ENCODE measurements around the gene ACADVL. TPM values are rescaled to one million over a fixed set of nuclear protein-coding genes. Genes with fewer than 3 reads are reported as not detected.

The ACADVL gene
- total RNA-seq, 1 donor from 2014 or later: 693 TPM

DNA sequence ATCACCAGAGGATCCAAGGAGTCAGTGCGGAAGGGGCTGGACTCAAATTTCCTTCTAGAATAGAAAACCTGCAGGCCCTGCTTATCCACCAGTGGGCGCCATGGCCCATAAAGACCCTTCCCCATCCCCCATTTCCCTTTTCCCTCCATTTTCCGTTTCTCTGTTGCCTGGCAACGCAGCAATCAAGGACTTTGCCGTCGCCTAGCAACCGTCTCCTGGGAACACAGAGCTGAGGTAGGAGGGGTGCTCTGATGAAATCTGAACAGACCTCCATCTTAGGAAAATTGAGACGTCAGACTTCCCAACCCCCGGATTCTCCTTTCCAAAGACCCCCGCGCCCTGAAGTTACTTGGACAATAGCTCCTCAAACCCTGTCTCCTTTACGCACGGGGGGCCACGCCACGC, 5.8 kb upstream of the ACADVL start:
- H3K27ac Mint-ChIP-seq: peak overlapping the region; percentile 96
- TF ChIP-seq, protein P1, sequence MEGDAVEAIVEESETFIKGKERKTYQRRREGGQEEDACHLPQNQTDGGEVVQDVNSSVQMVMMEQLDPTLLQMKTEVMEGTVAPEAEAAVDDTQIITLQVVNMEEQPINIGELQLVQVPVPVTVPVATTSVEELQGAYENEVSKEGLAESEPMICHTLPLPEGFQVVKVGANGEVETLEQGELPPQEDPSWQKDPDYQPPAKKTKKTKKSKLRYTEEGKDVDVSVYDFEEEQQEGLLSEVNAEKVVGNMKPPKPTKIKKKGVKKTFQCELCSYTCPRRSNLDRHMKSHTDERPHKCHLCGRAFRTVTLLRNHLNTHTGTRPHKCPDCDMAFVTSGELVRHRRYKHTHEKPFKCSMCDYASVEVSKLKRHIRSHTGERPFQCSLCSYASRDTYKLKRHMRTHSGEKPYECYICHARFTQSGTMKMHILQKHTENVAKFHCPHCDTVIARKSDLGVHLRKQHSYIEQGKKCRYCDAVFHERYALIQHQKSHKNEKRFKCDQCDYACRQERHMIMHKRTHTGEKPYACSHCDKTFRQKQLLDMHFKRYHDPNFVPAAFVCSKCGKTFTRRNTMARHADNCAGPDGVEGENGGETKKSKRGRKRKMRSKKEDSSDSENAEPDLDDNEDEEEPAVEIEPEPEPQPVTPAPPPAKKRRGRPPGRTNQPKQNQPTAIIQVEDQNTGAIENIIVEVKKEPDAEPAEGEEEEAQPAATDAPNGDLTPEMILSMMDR (IDR thresholded peaks at IDR 0.05; ENCODE audit: unreplicated experiment): peak; percentile 76
- peak; percentile 76 for DNase-seq (ENCODE audit: low spot score, unreplicated experiment)
- peaks cover 38% of the 10 kb centered on the region for H3K4me1 Mint-ChIP-seq (ENCODE audit: low read depth)
- H3K36me3 Mint-ChIP-seq (ENCODE audit: insufficient read depth): no peaks in the 10 kb centered on the region
- no peaks in the 10 kb centered on the region for H3K27me3 Mint-ChIP-seq
- peak overlapping the region; percentile 78 for H3K4me3 Mint-ChIP-seq (ENCODE audit: low read depth)
- H3K9me3 Mint-ChIP-seq (ENCODE audit: low read depth): no peaks in the 10 kb centered on the region

DNA sequence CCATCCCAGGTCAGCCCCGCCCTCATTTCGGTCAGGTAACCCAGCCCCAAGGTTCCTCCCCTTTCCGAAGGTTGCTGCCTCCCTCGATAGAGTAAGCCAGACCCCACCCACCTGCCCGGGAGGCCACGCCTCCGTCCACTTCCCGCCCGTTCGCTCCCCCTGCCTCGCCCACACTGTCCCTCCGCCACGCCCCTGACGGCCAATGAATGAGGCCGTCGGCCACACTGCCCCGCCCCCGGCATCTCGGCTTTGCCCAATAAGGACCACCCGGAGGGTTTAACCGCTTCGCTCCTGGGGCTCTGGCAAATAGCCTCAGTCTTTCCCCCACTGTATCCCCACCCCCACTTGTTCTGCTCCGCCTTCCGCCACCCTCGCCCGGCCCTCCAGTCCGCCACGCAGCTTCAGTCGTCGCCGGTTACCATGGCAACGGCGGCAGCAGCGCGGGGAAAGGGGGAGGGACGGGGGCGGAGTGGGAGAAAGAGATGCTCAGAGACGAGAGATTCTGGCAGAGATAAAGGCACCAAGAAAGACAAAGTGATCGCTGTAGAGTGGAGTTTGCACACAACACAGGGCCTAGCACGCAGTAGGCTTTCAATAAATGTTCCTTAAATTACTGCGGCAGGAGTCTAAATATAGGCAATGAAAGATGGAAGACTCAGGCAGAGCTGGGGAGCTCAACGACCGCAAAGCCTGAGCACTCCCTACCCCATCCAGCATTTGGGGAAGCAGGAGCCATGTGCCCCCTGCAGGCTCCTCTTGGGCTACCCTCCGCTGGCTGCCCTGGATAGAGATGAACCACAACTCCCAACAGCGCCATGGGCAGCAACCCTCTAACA, 5.2 kb upstream of the ACADVL start:
- TF ChIP-seq, protein P1 (IDR thresholded peaks at IDR 0.05; ENCODE audit: unreplicated experiment): peak; percentile 74
- Mint-ChIP-seq H3K27ac (peak overlapping the region; percentile 96), H3K4me3 (ENCODE audit: low read depth) (peak overlapping the region; percentile 78), H3K9me3 (ENCODE audit: low read depth) (no peaks in the 10 kb centered on the region), H3K27me3 (no peaks in the 10 kb centered on the region), H3K36me3 (ENCODE audit: insufficient read depth) (no peaks in the 10 kb centered on the region), H3K4me1 (ENCODE audit: low read depth) (peaks cover 40% of the 10 kb centered on the region)
- DNase-seq (ENCODE audit: low spot score, unreplicated experiment): peak; percentile 99

DNA sequence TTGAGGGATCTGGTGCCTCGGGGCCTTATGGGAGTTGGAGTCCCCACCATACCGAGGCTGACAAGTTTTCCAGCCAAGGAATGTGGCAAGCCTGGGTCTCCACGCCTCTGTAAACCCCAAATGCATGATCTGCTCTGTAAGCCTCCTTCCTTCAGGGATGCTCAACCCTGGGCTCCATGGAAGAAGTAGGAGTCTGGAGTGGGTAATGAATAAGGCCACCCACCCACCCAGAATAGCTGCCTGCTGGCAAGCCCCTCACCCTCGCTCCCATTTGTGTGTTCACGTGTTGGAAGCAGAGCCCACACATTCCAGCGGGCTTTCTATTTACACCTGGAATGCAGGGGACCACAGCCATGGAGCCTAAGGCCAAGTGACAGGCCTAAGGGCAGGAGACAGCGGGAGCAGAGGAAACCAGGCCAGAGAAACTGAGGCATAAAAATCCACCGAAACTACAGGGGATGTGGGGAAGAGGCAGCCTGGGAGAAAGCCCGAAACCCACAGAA, 4.6 kb upstream of the ACADVL start:
- H3K36me3 Mint-ChIP-seq (ENCODE audit: insufficient read depth): no peaks in the 10 kb centered on the region
- TF ChIP-seq, protein P1 (IDR thresholded peaks at IDR 0.05; ENCODE audit: unreplicated experiment): no peak
- H3K9me3 Mint-ChIP-seq (ENCODE audit: low read depth): no peaks in the 10 kb centered on the region
- peak overlapping the region; percentile 96 for H3K27ac Mint-ChIP-seq
- peaks cover 39% of the 10 kb centered on the region for H3K4me1 Mint-ChIP-seq (ENCODE audit: low read depth)
- no peak for DNase-seq (ENCODE audit: low spot score, unreplicated experiment)
- peak overlapping the region; percentile 78 for H3K4me3 Mint-ChIP-seq (ENCODE audit: low read depth)
- H3K27me3 Mint-ChIP-seq: no peaks in the 10 kb centered on the region

DNA sequence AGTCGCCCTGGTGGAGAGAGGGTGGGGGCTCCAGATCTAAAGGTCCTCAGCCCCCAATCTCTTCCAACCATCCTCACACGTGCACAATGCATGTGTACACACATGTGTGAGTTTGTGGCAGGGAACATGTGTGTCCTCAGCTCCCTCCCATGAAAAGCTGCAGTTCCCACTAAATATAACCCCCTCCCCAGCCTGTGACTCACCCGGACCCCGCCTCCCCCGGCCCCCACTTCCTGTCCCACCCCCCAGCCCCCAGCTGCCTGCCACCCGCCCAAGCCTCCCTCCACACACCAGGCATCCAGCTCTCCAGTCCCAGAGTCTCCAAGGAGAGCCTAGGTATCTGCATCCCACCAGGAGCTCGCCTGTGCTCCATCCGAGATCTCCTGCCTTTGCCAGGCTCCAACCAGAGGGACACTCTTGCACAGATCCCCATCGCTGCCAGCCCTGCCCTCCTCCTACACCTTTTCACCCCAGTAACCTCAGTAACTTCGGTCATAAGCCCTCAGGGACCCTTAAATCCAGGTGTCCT, 4.0 kb upstream of the ACADVL start:
- TF ChIP-seq, protein P1 (IDR thresholded peaks at IDR 0.05; ENCODE audit: unreplicated experiment): no peak
- H3K27ac Mint-ChIP-seq: peak overlapping the region; percentile 96
- no peaks in the 10 kb centered on the region for H3K36me3 Mint-ChIP-seq (ENCODE audit: insufficient read depth)
- no peaks in the 10 kb centered on the region for H3K9me3 Mint-ChIP-seq (ENCODE audit: low read depth)
- peak overlapping the region; percentile 56 for H3K4me3 Mint-ChIP-seq (ENCODE audit: low read depth)
- DNase-seq (ENCODE audit: low spot score, unreplicated experiment): no peak
- peaks cover 43% of the 10 kb centered on the region for H3K4me1 Mint-ChIP-seq (ENCODE audit: low read depth)
- no peaks in the 10 kb centered on the region for H3K27me3 Mint-ChIP-seq

DNA sequence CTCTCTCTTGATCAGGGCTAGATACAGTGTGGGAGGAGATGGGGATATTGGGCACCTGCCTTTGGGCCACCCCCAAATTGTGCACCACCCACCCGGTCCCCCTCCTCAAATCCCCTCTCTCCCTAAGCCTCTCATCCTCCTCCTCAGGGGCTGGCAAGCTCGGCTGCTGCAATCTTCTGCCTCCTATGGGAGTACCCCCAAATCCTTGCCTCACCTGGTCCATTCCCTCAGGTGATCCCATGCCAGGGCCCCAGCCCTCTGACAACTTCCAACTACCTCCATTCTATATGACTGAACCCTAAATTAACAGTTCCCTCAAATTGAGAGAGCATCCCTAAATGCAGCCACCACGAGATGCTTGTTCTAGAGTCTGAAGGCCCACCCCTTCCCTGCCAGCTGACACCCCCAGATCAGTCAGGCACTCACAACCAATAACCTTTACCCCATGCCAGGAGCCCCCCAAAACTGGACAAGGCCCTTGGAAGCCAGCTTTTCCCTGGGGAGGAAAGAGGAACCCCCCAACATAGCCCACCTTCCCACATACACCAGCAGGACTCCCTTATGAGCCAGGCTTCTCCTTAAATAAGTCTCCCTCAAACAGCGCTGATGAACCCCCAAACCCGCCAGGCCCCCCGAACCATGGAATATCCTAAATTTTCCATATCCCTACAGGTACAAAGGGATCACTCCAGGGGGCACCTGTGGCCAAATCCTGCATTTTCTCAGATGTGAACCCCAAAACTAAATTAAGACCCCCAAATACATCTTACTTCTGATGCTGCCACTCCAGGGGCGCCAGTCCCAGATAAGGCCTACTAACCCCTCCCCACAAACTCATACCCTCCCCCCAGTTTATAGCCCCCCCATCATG, 3.3 kb upstream of the ACADVL start:
- TF ChIP-seq, protein P1 (IDR thresholded peaks at IDR 0.05; ENCODE audit: unreplicated experiment): no peak
- no peak for DNase-seq (ENCODE audit: low spot score, unreplicated experiment)
- Mint-ChIP-seq H3K27ac (peak overlapping the region; percentile 91), H3K36me3 (ENCODE audit: insufficient read depth) (no peaks in the 10 kb centered on the region), H3K4me1 (ENCODE audit: low read depth) (peaks cover 48% of the 10 kb centered on the region), H3K9me3 (ENCODE audit: low read depth) (no peaks in the 10 kb centered on the region), H3K4me3 (ENCODE audit: low read depth) (peak overlapping the region; percentile 56), H3K27me3 (no peaks in the 10 kb centered on the region)

All from progenitor cell of endocrine pancreas (in vitro differentiated cells).